K562 (cell line): Measurements from ENCODE around the gene ATXN2L. TPM values are rescaled to one million over a fixed set of nuclear protein-coding genes. Genes with fewer than 3 reads are reported as not detected.

Source experiments
- BACH1 ChIP-seq: fragments of 200-800 bp; sonication (Bioruptor generic); IDR thresholded peaks from 2 replicates; pipeline ENCODE4 v1.6.1; 2016; ENCODE audit warnings: missing genetic modification characterization, missing compliant biosample characterization
- CCAR2 ChIP-seq: fragments of 200-400 bp; formaldehyde crosslinking; IDR thresholded peaks from 2 replicates; pipeline ENCODE4 v1.6.1; 2017; ENCODE audit warnings: mild to moderate bottlenecking, low read depth, low read length
- CREB1 ChIP-seq, 2 experiments: sonication (generic) in 1 of 2; formaldehyde crosslinking in 1 of 2; IDR thresholded peaks; 2 replicates each; pipeline versions ENCODE4 v1.6.1 to v1.8.0; 2012 to 2022; ENCODE audit warnings: inconsistent platforms in 1 of 2, mild to moderate bottlenecking in 1 of 2, missing genetic modification reagents in 1 of 2, moderate library complexity in 1 of 2
- EWSR1 ChIP-seq: fragments of 450-650 bp; IDR thresholded peaks from 2 replicates; pipeline ENCODE4 v1.6.1; 2018; ENCODE audit warnings: borderline replicate concordance, mild to moderate bottlenecking, low read depth, moderate library complexity; ENCODE audit not compliant: partially characterized antibody
- FOS ChIP-seq: IDR thresholded peaks from 3 replicates; pipeline ENCODE4 v1.6.1; 2011; ENCODE audit not compliant: insufficient read length; ENCODE audit errors: extremely low read depth
- HLTF ChIP-seq: fragments of 450-650 bp; IDR thresholded peaks from 2 replicates; pipeline ENCODE4 v1.6.1; 2016
- KDM5B ChIP-seq: fragments of 200-600 bp; sonication (generic); IDR thresholded peaks from 2 replicates; pipeline ENCODE4 v1.6.1; 2012; ENCODE audit warnings: low read depth, mild to moderate bottlenecking, moderate library complexity, low read length, control low read depth, inconsistent platforms; ENCODE audit not compliant: insufficient replicate concordance
- MAX ChIP-seq: sonication (generic); formaldehyde crosslinking; IDR thresholded peaks from 2 replicates; pipeline ENCODE4 v1.9.0; 2022; ENCODE audit warnings: mild to moderate bottlenecking, missing genetic modification reagents
- POLR2B ChIP-seq: fragments of 450-650 bp; IDR thresholded peaks from 2 replicates; pipeline ENCODE4 v1.6.1; 2018; ENCODE audit warnings: low read depth; ENCODE audit not compliant: partially characterized antibody
- SRSF9 ChIP-seq: fragments of 200-400 bp; formaldehyde crosslinking; IDR thresholded peaks from 2 replicates; pipeline ENCODE4 v1.6.1; 2017; ENCODE audit warnings: low read depth, low read length, borderline replicate concordance
- THRB ChIP-seq: fragments of 450-650 bp; formaldehyde crosslinking; conservative IDR thresholded peaks from 2 replicates; pipeline ENCODE4 v1.4.0; 2022; ENCODE audit warnings: mild to moderate bottlenecking, missing genetic modification characterization
- ZC3H4 ChIP-seq: sonication (generic); formaldehyde crosslinking; IDR thresholded peaks from 2 replicates; pipeline ENCODE4 v1.9.0; 2021; ENCODE audit warnings: missing genetic modification reagents, borderline replicate concordance
- ZFP1 ChIP-seq: fragments of 450-650 bp; formaldehyde crosslinking; IDR thresholded peaks from 2 replicates; pipeline ENCODE4 v1.4.0; 2020; ENCODE audit warnings: mild to moderate bottlenecking, mixed read lengths
- ZNF133 ChIP-seq: fragments of 250-450 bp; sonication (Bioruptor Pico); IDR thresholded peaks from 2 replicates; pipeline ENCODE4 v1.4.0; 2020; ENCODE audit warnings: mild to moderate bottlenecking
- polyA plus RNA-seq, 8 experiments: library from polyadenylated mRNA; depleted of rRNA in 4 of 8; stranded (reverse) in 5 of 8; unstranded in 3 of 8; fragments of >200 nt; fragmentation: Nextera tagmentation in 2 of 8; fragmentation: Illumina TruSeq in 1 of 8; extraction: Ambion mirVana in 2 of 8; extraction: Trizol in 1 of 8; gene quantifications; 2 replicates each; pipeline versions ENCODE4 v1.2.1 to v1.2.3, GENCODE V29; 2011 to 2014; ENCODE audit warnings: inconsistent platforms in 1 of 8, missing spikeins in 1 of 8
- total RNA-seq, 7 experiments: library from RNA; depleted of rRNA in 6 of 7; stranded (reverse); fragments of >200 nt in 6 of 7; fragmentation: Illumina TruSeq in 2 of 7; extraction: Trizol in 2 of 7; gene quantifications; 2 replicates each; pipeline versions ENCODE4 v1.2.1 to v1.2.3, GENCODE V29; 2011 to 2021; ENCODE audit warnings: low replicate concordance in 1 of 7

The ATXN2L gene
- total and polyA plus RNA-seq, 9 of the 15 experiments (the other 6 are each of a cell fraction or from before 2014, with no cell fraction given), result 3.8 to 280 (median 37.2) TPM

GRCh38 chr16:28880589-28880915 lies 57.8 kb downstream of the ATXN2L start (continued):
- no peak for TF ChIP-seq MAX (CRISPR knock-in tag)
- TF ChIP-seq CREB1 (IDR thresholded peaks at IDR 0.05), result no peak
- peak; percentile 11; the same call in 1 of the 2 replicates for TF ChIP-seq CREB1 (CRISPR knock-in tag; IDR thresholded peaks at IDR 0.05)
- no peak for TF ChIP-seq SRSF9
- no peak for TF ChIP-seq HLTF
- no peak for TF ChIP-seq CCAR2
- no peak for TF ChIP-seq BACH1 (tag)
- TF ChIP-seq EWSR1, result no peak
- TF ChIP-seq ZNF133, result no peak
- TF ChIP-seq THRB, result no peak
- TF ChIP-seq FOS, result no peak
- TF ChIP-seq ZFP1, result no peak
- no peak for TF ChIP-seq ZC3H4 (CRISPR knock-in tag)
- no peak for TF ChIP-seq POLR2B
- TF ChIP-seq KDM5B, result peak; percentile 6
- TF ChIP-seq, all 486 proteins: peak for 7
